HepG2 (cell line): ENCODE results near the gene TATDN3. TPM values are rescaled to one million over a fixed set of nuclear protein-coding genes. Genes with fewer than 3 reads are reported as not detected.
A peak's percentile ranks its signal among the peaks of the same experiment; 100 is the strongest.

Experiments
- BHLHE40 ChIP-seq: IDR thresholded peaks from 2 replicates; pipeline ENCODE4 v1.6.1; 2011; ENCODE audit warnings: low read length, improper control_type of control experiment
- CBFB ChIP-seq: sonication (generic); formaldehyde crosslinking; IDR thresholded peaks from 2 replicates; pipeline ENCODE4 v1.4.0; 2020; ENCODE audit warnings: missing genetic modification reagents
- CENPX ChIP-seq: sonication (generic); formaldehyde crosslinking; IDR thresholded peaks from 2 replicates; pipeline ENCODE4 v1.9.0; 2021; ENCODE audit warnings: mild to moderate bottlenecking, missing genetic modification reagents, moderate library complexity
- EHMT2 ChIP-seq: fragments of 200-600 bp; sonication (generic); IDR thresholded peaks from 2 replicates; pipeline ENCODE4 v1.7.0; 2017; ENCODE audit warnings: antibody characterized with exemption, low read depth, low read length, borderline replicate concordance
- FOXA3 ChIP-seq: IDR thresholded peaks from 2 replicates; pipeline ENCODE4 v1.6.1; 2016; ENCODE audit warnings: missing genetic modification reagents, missing compliant biosample characterization
- GABPB1 ChIP-seq: IDR thresholded peaks from 2 replicates; pipeline ENCODE4 v1.6.1; 2016; ENCODE audit warnings: mild to moderate bottlenecking, missing genetic modification reagents, moderate library complexity, missing compliant biosample characterization
- LRRFIP1 ChIP-seq: sonication (generic); formaldehyde crosslinking; conservative IDR thresholded peaks from 2 replicates; pipeline ENCODE4 v1.4.0; 2020; ENCODE audit warnings: missing genetic modification reagents
- MED1 ChIP-seq: sonication (generic); formaldehyde crosslinking; IDR thresholded peaks from 2 replicates; pipeline ENCODE4 v1.4.0; 2020; ENCODE audit warnings: missing genetic modification reagents
- NCOA2 ChIP-seq: sonication (generic); formaldehyde crosslinking; IDR thresholded peaks from 2 replicates; pipeline ENCODE4 v1.8.0; 2022; ENCODE audit warnings: inconsistent platforms
- NFE2L1 ChIP-seq: sonication (generic); formaldehyde crosslinking; IDR thresholded peaks from 2 replicates; pipeline ENCODE4 v1.4.0; 2020; ENCODE audit warnings: missing genetic modification reagents, mild to moderate bottlenecking, borderline replicate concordance
- NFKB2 ChIP-seq: sonication (generic); formaldehyde crosslinking; IDR thresholded peaks from 2 replicates; pipeline ENCODE4 v1.4.0; 2020; ENCODE audit warnings: missing genetic modification reagents, borderline replicate concordance
- NPAS2 ChIP-seq: sonication (generic); formaldehyde crosslinking; IDR thresholded peaks from 2 replicates; pipeline ENCODE4 v1.8.0; 2022; ENCODE audit warnings: mild to moderate bottlenecking, missing genetic modification reagents, borderline replicate concordance
- RNF219 ChIP-seq: sonication (generic); formaldehyde crosslinking; IDR thresholded peaks from 2 replicates; pipeline ENCODE4 v1.5.0; 2020; ENCODE audit warnings: mild to moderate bottlenecking, missing genetic modification reagents
- SIN3B ChIP-seq: fragments of 150-350 bp; IDR thresholded peaks from 2 replicates; pipeline ENCODE4 v1.6.1; 2014; ENCODE audit warnings: low read length
- SMARCC2 ChIP-seq: fragments of 450-650 bp; IDR thresholded peaks from 2 replicates; pipeline ENCODE4 v1.6.1; 2017; ENCODE audit warnings: antibody characterized with exemption, mild to moderate bottlenecking
- ZBTB43 ChIP-seq: sonication (generic); formaldehyde crosslinking; conservative IDR thresholded peaks from 2 replicates; pipeline ENCODE4 v1.4.0; 2020; ENCODE audit warnings: missing genetic modification reagents
- ZC3H13 ChIP-seq: sonication (generic); formaldehyde crosslinking; IDR thresholded peaks from 2 replicates; pipeline ENCODE4 v1.8.1; 2023; ENCODE audit warnings: mild to moderate bottlenecking, missing genetic modification reagents, moderate library complexity
- ZMYM3 ChIP-seq: sonication (generic); formaldehyde crosslinking; IDR thresholded peaks from 2 replicates; pipeline ENCODE4 v1.5.1; 2020; ENCODE audit warnings: mild to moderate bottlenecking, missing genetic modification reagents
- ZNF12 ChIP-seq: sonication (generic); formaldehyde crosslinking; IDR thresholded peaks from 2 replicates; pipeline ENCODE4 v1.5.0; 2020; ENCODE audit warnings: missing genetic modification reagents
- ZNF180 ChIP-seq: sonication (generic); formaldehyde crosslinking; IDR thresholded peaks from 2 replicates; pipeline ENCODE4 v1.4.0; 2020; ENCODE audit warnings: low read depth, missing genetic modification reagents, borderline replicate concordance
- ZNF274 ChIP-seq: sonication (generic); formaldehyde crosslinking; IDR thresholded peaks from 2 replicates; pipeline ENCODE4 v1.5.1; 2020; ENCODE audit warnings: mild to moderate bottlenecking, missing genetic modification reagents
- ZNF552 ChIP-seq: sonication (generic); formaldehyde crosslinking; IDR thresholded peaks from 2 replicates; pipeline ENCODE4 v1.9.0; 2022; ENCODE audit warnings: missing genetic modification reagents, mild to moderate bottlenecking, borderline replicate concordance
- ZNF660 ChIP-seq: sonication (generic); formaldehyde crosslinking; IDR thresholded peaks from 2 replicates; pipeline ENCODE4 v1.5.1; 2020; ENCODE audit warnings: mild to moderate bottlenecking, low read depth, missing genetic modification reagents, borderline replicate concordance
- ZNF670 ChIP-seq: sonication (generic); formaldehyde crosslinking; IDR thresholded peaks from 2 replicates; pipeline ENCODE4 v1.8.0; 2022; ENCODE audit warnings: mild to moderate bottlenecking, missing genetic modification reagents, borderline replicate concordance
- ZNF790 ChIP-seq: sonication (generic); formaldehyde crosslinking; IDR thresholded peaks from 2 replicates; pipeline ENCODE4 v1.8.0; 2022; ENCODE audit warnings: missing genetic modification reagents, mild to moderate bottlenecking, borderline replicate concordance
- ZSCAN30 ChIP-seq: sonication (generic); formaldehyde crosslinking; IDR thresholded peaks from 2 replicates; pipeline ENCODE4 v1.5.0; 2020; ENCODE audit warnings: mild to moderate bottlenecking, missing genetic modification reagents
- polyA plus RNA-seq, 8 experiments: library from polyadenylated mRNA; depleted of rRNA in 3 of 8; stranded (reverse) in 7 of 8; unstranded in 1 of 8; fragments of >200 nt; fragmentation: Illumina TruSeq in 4 of 8; extraction: Trizol in 4 of 8; gene quantifications; 2 replicates each; pipeline versions ENCODE4 v1.2.1 to v1.2.3, GENCODE V29; 2011 to 2016; ENCODE audit warnings: low read depth in 4 of 8, missing spikeins in 1 of 8, mixed read lengths in 1 of 8; ENCODE audit not compliant: insufficient read depth in 1 of 8
- total RNA-seq, 5 experiments: library from RNA; depleted of rRNA; stranded (reverse); fragments of >200 nt; fragmentation: Illumina TruSeq; extraction: Trizol; gene quantifications; 2 replicates each; pipeline ENCODE4 v1.2.3, GENCODE V29; 2016; ENCODE audit warnings: low read depth in 1 of 5

The TATDN3 gene
- total and polyA plus RNA-seq, 2 of the 13 experiments (the other 11 are each of a cell fraction or from before 2014, with no cell fraction given): 7.3 to 8.6 TPM

DNA sequence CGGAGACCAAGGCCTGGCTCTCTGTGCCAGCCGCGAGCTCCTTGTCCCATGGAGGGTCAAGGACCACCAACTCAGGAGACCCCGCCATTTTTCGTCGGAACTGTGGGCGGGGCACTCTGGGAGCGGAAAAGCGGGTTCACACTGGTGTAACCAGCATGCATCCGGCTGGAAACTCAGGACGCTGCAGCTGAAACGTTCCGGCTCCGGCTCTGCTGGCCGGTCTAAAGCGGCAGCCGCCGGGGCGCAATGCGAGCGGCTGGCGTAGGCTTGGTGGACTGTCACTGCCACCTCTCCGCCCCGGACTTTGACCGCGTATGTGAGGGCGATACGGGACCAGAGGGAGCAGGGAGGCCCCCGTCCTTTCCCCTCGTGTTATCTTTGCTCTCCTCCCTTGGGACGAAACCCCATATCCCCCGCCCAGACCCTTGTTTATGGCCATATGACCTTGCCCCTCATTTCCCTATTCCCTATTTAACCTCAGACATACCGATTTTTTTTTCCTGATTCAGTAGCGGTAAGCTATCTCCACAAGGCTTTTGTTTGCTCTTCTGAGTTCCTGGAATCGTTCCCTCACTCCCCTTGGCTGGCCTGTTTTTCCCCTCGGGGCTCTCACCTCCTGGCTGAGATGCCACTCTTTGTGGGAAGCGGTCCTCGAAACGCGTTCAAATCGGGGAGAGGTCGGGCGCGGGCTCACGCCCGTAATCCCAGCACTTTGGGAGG is at the start of gene TATDN3, which contains the start of gene NSL1 (continued):
- peak; percentile 90 for TF ChIP-seq RNF219
- TF ChIP-seq SMARCC2: no peak
- TF ChIP-seq ZNF790 (CRISPR knock-in tag): peak; percentile 92; the same call in 1 of the 2 replicates
- no peak for TF ChIP-seq NPAS2 (CRISPR knock-in tag)
- TF ChIP-seq ZC3H13 (CRISPR knock-in tag): peak; percentile 63; the same call in 1 of the 2 replicates
- TF ChIP-seq ZNF660 (CRISPR knock-in tag): no peak
- peak; percentile 97; the same call in 1 of the 2 replicates for TF ChIP-seq NFKB2
- peak; percentile 97 for TF ChIP-seq ZNF552 (CRISPR knock-in tag)
- TF ChIP-seq CBFB: peak; percentile 97
- TF ChIP-seq SIN3B: peak; percentile 91
- TF ChIP-seq CENPX: no peak
- TF ChIP-seq EHMT2: peak; percentile 59; the same call in 1 of the 2 replicates
- no peak; the same call in 1 of the 2 replicates for TF ChIP-seq LRRFIP1 (CRISPR knock-in tag)
- TF ChIP-seq ZNF12: peak; percentile 81
- TF ChIP-seq ZSCAN30 (CRISPR knock-in tag): no peak; the same call in none of the 2 replicates
- no peak for TF ChIP-seq ZNF180 (CRISPR knock-in tag)
- peak; percentile 100 for TF ChIP-seq GABPB1 (CRISPR knock-in tag)
- peak; percentile 90 for TF ChIP-seq ZMYM3 (CRISPR knock-in tag)
- TF ChIP-seq ZBTB43 (CRISPR knock-in tag): peak; percentile 16; the same call in 1 of the 2 replicates
- peak; percentile 77 for TF ChIP-seq FOXA3 (CRISPR knock-in tag)
- TF ChIP-seq ZNF274 (CRISPR knock-in tag): no peak; the same call in 1 of the 2 replicates
- peak; percentile 16; the same call in 1 of the 2 replicates for TF ChIP-seq BHLHE40
- TF ChIP-seq NCOA2 (CRISPR knock-in tag): peak; percentile 80
- no peak for TF ChIP-seq NFE2L1 (CRISPR knock-in tag)
- peak; percentile 96 for TF ChIP-seq MED1 (CRISPR knock-in tag)
- peak; percentile 99 for TF ChIP-seq ZNF670 (CRISPR knock-in tag)
